Measurements from ENCODE around the gene GDI2.

DNA sequence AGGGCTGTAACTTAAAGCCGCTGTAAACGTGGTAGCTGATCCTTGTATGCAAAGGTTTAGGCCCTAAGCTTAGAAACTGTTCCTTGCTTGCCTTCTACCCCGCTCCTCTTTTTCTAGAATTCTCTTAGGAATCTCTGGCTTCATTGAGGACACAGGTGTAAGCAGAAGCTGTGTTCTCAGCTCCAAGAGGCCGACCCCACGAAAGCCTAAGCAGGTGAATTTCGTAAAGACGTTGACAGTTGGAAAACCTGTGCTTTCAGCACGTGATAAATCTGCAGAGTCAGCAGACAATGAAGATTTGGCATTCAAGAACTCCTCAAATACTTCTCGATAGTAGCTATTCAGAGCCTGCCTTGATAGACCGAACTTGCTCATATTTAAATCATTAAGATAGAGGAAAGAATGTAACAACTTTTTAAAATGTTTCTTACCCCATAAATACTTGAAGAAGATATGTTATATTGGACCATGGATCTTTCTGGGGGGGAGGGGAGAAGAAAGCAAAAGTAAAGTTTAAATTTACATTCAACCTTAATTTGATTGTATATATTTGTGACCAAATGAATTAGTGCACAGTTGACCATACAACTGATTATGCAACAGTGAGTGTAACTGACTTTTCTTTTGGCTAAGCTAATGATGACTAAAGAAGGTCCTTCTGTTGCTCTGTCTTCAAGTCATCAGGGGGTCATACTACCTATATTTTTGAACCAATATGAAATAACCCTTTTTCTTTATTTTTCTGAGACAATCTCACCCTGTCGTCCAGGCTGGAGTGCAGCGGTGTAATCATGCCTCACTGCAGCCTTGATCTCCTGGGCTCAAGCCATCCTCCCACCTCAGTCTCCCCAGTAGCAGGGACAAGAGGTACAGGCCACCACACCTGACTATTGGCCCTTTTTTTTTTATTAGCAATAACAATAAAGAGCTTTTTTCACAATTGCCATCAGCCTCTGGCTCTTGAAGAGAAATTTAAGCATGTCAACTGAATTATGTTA is 1.2 kb upstream of the GDI2 start:
- TF ChIP-seq, protein P1, sequence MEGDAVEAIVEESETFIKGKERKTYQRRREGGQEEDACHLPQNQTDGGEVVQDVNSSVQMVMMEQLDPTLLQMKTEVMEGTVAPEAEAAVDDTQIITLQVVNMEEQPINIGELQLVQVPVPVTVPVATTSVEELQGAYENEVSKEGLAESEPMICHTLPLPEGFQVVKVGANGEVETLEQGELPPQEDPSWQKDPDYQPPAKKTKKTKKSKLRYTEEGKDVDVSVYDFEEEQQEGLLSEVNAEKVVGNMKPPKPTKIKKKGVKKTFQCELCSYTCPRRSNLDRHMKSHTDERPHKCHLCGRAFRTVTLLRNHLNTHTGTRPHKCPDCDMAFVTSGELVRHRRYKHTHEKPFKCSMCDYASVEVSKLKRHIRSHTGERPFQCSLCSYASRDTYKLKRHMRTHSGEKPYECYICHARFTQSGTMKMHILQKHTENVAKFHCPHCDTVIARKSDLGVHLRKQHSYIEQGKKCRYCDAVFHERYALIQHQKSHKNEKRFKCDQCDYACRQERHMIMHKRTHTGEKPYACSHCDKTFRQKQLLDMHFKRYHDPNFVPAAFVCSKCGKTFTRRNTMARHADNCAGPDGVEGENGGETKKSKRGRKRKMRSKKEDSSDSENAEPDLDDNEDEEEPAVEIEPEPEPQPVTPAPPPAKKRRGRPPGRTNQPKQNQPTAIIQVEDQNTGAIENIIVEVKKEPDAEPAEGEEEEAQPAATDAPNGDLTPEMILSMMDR (IDR thresholded peaks at IDR 0.05) = no peak
- no peak for TF ChIP-seq POLR2A (IDR thresholded peaks at IDR 0.05)

Data from lower leg skin (tissue), 3 donors.